Liver (tissue), 9 donors: ENCODE data around the gene AADAC. TPM values are rescaled to one million over a fixed set of nuclear protein-coding genes. Genes with fewer than 3 reads are reported as not detected.
"Not testable (repeated sequence)": the region's sequence is repeated elsewhere in the genome, so short reads cannot be mapped to it uniquely, and the experiment has no call there.

Experiments used
- DNase-seq: peaks from one replicate; pipeline ENCODE4 v3.0.0-alpha.2; 2017; ENCODE audit warnings: low spot score
- H3K27ac ChIP-seq, 2 donors: one replicate each; pipeline ENCODE4 v1.7.0; 2013; ENCODE audit warnings: inconsistent platforms in 2 of 2, low read length in 2 of 2, control low read depth in 1 of 2, low read depth in 1 of 2, mild to moderate bottlenecking in 1 of 2
- H3K27me3 ChIP-seq, 4 donors: one replicate each; pipeline versions ENCODE4 v1.6.1 to v1.7.0; 2013; ENCODE audit warnings: low read length in 3 of 4, inconsistent platforms in 1 of 4, mild to moderate bottlenecking in 1 of 4, moderate library complexity in 1 of 4; ENCODE audit not compliant: control insufficient read depth in 4 of 4, insufficient read depth in 4 of 4
- H3K36me3 ChIP-seq, 4 donors: one replicate each; pipeline versions ENCODE4 v1.6.1 to v1.7.0; 2013; ENCODE audit warnings: low read length in 3 of 4, mild to moderate bottlenecking in 3 of 4, low read depth in 1 of 4, moderate library complexity in 1 of 4; ENCODE audit not compliant: control insufficient read depth in 4 of 4, insufficient read depth in 3 of 4
- H3K4me1 ChIP-seq, 4 donors: one replicate each; pipeline versions ENCODE4 v1.6.1 to v1.7.0; 2013; ENCODE audit warnings: low read length in 3 of 4, mild to moderate bottlenecking in 3 of 4, moderate library complexity in 1 of 4; ENCODE audit not compliant: control insufficient read depth in 4 of 4, insufficient read depth in 4 of 4
- H3K4me3 ChIP-seq, 3 donors: one replicate each; pipeline versions ENCODE4 v1.6.1 to v1.7.0; 2013; ENCODE audit warnings: low read length in 3 of 3, control low read depth in 1 of 3, low read depth in 1 of 3, mild to moderate bottlenecking in 1 of 3
- H3K9ac ChIP-seq, 2 donors: one replicate each; pipeline ENCODE4 v1.7.0; 2013; ENCODE audit warnings: low read length in 2 of 2, mild to moderate bottlenecking in 2 of 2, moderate library complexity in 2 of 2, control low read depth in 1 of 2, low read depth in 1 of 2
- H3K9me3 ChIP-seq, 4 donors: one replicate each; pipeline versions ENCODE4 v1.6.1 to v1.7.0; 2013; ENCODE audit warnings: low read length in 3 of 4; ENCODE audit not compliant: control insufficient read depth in 4 of 4
- ATF3 ChIP-seq: IDR thresholded peaks from 2 replicates; pipeline ENCODE4 v1.6.1; 2016; ENCODE audit warnings: antibody characterized with exemption
- CTCF ChIP-seq: fragments of 150-350 bp; IDR thresholded peaks from 2 replicates; pipeline ENCODE4 v1.5.1; 2017; ENCODE audit warnings: improper control_type of control experiment, low read depth, low read length; ENCODE audit not compliant: missing input control
- EGR1 ChIP-seq, 2 donors: IDR thresholded peaks; 2 replicates each; pipeline ENCODE4 v1.6.1; 2016 to 2018; ENCODE audit warnings: antibody characterized with exemption in 2 of 2, low read depth in 2 of 2
- GABPA ChIP-seq, 2 donors: IDR thresholded peaks in 1 of 2; conservative IDR thresholded peaks in 1 of 2; 2 replicates each; pipeline ENCODE4 v1.6.1; 2016; ENCODE audit warnings: antibody characterized with exemption in 2 of 2, mild to moderate bottlenecking in 1 of 2, moderate library complexity in 1 of 2
- HNF4A ChIP-seq, 2 donors: conservative IDR thresholded peaks; 2 replicates each; pipeline ENCODE4 v1.6.1; 2016; ENCODE audit warnings: antibody characterized with exemption in 2 of 2, mild to moderate bottlenecking in 2 of 2
- HNF4G ChIP-seq: IDR thresholded peaks from 2 replicates; pipeline ENCODE4 v1.6.1; 2016; ENCODE audit warnings: antibody characterized with exemption
- JUND ChIP-seq, 2 donors: IDR thresholded peaks; 2 replicates each; pipeline ENCODE4 v1.6.1; 2016; ENCODE audit warnings: antibody characterized with exemption in 2 of 2
- MAX ChIP-seq: IDR thresholded peaks from 2 replicates; pipeline ENCODE4 v1.6.1; 2016; ENCODE audit warnings: antibody characterized with exemption
- RAD21 ChIP-seq, 2 donors: IDR thresholded peaks; 2 replicates each; pipeline ENCODE4 v1.6.1; 2016; ENCODE audit warnings: antibody characterized with exemption in 2 of 2, mild to moderate bottlenecking in 2 of 2
- REST ChIP-seq: IDR thresholded peaks from 2 replicates; pipeline ENCODE4 v1.6.1; 2016; ENCODE audit warnings: antibody characterized with exemption, mild to moderate bottlenecking
- RXRA ChIP-seq, 2 donors: IDR thresholded peaks; 2 replicates each; pipeline ENCODE4 v1.6.1; 2017 to 2018; ENCODE audit warnings: antibody characterized with exemption in 2 of 2, mild to moderate bottlenecking in 1 of 2
- TAF1 ChIP-seq: conservative IDR thresholded peaks from 2 replicates; pipeline ENCODE4 v1.6.1; 2016; ENCODE audit warnings: antibody characterized with exemption, mild to moderate bottlenecking
- WGBS: extraction: QIAGEN DNeasy Blood & Tissue Kit; methylation state at CpG from one replicate; pipeline ENCODE4 v1.1.7; 2013; 5-methylcytosine and 5-hydroxymethylcytosine counted together
- polyA plus RNA-seq, 2 donors: library from polyadenylated mRNA; stranded (reverse) in 1 of 2; unstranded in 1 of 2; fragments of 200-250 nt in 1 of 2; fragments of >200 nt in 1 of 2; fragmentation: Nextera tagmentation in 1 of 2; extraction: Ambion mirVana in 1 of 2; gene quantifications; one replicate each; pipeline versions ENCODE4 v1.2.1 to v1.2.3, GENCODE V29; 2013 to 2015
- total RNA-seq, 2 donors: library from RNA; depleted of rRNA; stranded (reverse); fragments of >200 nt; gene quantifications; one replicate each; pipeline ENCODE4 v1.2.3, GENCODE V29; 2014
- donor health status: healthy.
- donor health status: healthy.
- donor health status: healthy.
- donor health status: healthy.
- donor health status: healthy.

Gene AADAC
- total and polyA plus RNA-seq, 4 donors = 144 to 321 (median 281) TPM

- DNase-seq, H3K27me3 ChIP-seq, H3K36me3 ChIP-seq, H3K4me3 ChIP-seq, H3K9ac ChIP-seq, H3K4me1 ChIP-seq, H3K27ac ChIP-seq, H3K9me3 ChIP-seq: not testable (repeated sequence)
- WGBS = 78% methylated on average over 3 of the region's 3 CpGs
Observed at GRCh38 chr3:151808926-151809325, 5.0 kb upstream of the AADAC start.

GRCh38 chr3:151811474-151811873, 2.4 kb upstream of the AADAC start:
- no peak for TF ChIP-seq RAD21 (IDR thresholded peaks at IDR 0.05)
- TF ChIP-seq ATF3 = no peak
- TF ChIP-seq CTCF = no peak
- TF ChIP-seq MAX = no peak
- TF ChIP-seq TAF1 = no peak
- TF ChIP-seq REST = no peak
- no peak for TF ChIP-seq EGR1 (IDR thresholded peaks at IDR 0.05; ENCODE audit: low read depth in 2 of 2)
- DNase-seq = no peak
- no peaks in the 10 kb centered on the region for H3K36me3 ChIP-seq
- H3K9ac ChIP-seq = no peak overlapping the region
- peaks cover 0 to 10% (median 5%) of the 10 kb centered on the region in 4 donors for H3K4me1 ChIP-seq
- WGBS = 92% methylated on average over 2 of the region's 2 CpGs
- no peak overlapping the region for H3K27ac ChIP-seq
- H3K27me3 ChIP-seq = no peaks in the 10 kb centered on the region
- H3K9me3 ChIP-seq = peaks cover 0 to 2% (median 0%) of the 10 kb centered on the region in 4 donors
- H3K4me3 ChIP-seq = no peak overlapping the region

- Histone ChIP-seq H3K4me1 (peaks cover 2 to 24% (median 11%) of the 10 kb centered on the region in 4 donors), H3K4me3 (peak overlapping the region; percentile 66 to 85 (median 73)), H3K9me3 (no peaks in the 10 kb centered on the region), H3K27ac (peak overlapping the region; percentile 75 to 77), H3K27me3 (no peaks in the 10 kb centered on the region), H3K36me3 (peaks cover 0 to 12% (median 2%) of the 10 kb centered on the region in 4 donors), H3K9ac (peak overlapping the region; percentile 30 to 92)
- DNase-seq = no peak
- TF ChIP-seq HNF4G (no peak), JUND (IDR thresholded peaks at IDR 0.05) (no peak), REST (peak; percentile 12), RXRA (IDR thresholded peaks at IDR 0.05) (peak in 1 of 2 donors; percentile 34), EGR1 (IDR thresholded peaks at IDR 0.05; ENCODE audit: low read depth in 2 of 2) (no peak), HNF4A (conservative IDR thresholded peaks at IDR 0.05) (peak in 1 of 2 donors; percentile 32), RAD21 (IDR thresholded peaks at IDR 0.05) (peak; percentile 23 to 42), MAX (peak; percentile 57), GABPA (IDR thresholded peaks at IDR 0.05 in 1 of 2, conservative IDR thresholded peaks at IDR 0.05 in 1 of 2) (no peak)
- WGBS = 32% methylated on average over 3 of the region's 3 CpGs
Observed at GRCh38 chr3:151814588-151814987, 672 bp downstream of the AADAC start.
